ENCODE results near the gene CABLES1. TPM values are rescaled to one million over a fixed set of nuclear protein-coding genes. Genes with fewer than 3 reads are reported as not detected.

CABLES1 gene
- total and polyA plus RNA-seq, 2 of the 8 experiments (the other 6 are each of a cell fraction or from before 2014, with no cell fraction given) = 9.2 to 26.4 TPM

DNA sequence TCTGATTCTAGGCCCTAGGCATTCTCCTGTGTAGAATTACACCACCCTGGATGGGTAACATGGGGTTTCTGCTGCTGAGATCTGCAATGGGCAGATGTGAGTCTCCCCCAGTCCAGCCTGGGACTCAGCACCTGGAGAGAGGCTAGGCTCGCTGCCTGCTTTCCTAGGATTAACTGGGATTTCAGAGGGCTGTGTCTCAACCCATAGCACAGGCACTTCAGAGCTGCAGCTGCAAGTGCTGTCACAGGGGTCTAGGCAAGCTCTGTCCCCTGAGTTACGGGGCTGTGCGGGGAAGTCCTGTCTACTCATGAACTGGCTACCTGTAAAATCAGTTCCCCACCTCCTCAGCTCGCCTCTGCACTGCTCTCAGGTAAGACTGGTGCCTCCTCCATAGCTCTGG, 51.5 kb downstream of the CABLES1 start:
- Histone ChIP-seq H3K4me1 (replicated peaks in 1 of 4; ENCODE audit: control insufficient read depth in 3 of 4, insufficient read depth in 4 of 4, low read length in 3 of 4) (peaks cover 0 to 16% (median 2%) of the 10 kb centered on the region in 4 experiments; a peak in 6 of 7 replicates), H4K20me1 (replicated peaks in 1 of 2; ENCODE audit: control insufficient read depth in 1 of 2, insufficient read depth in 2 of 2, low read length in 2 of 2) (peaks cover 0 to 4% of the 10 kb centered on the region in 2 experiments), H3K56ac (replicated peaks; ENCODE audit: insufficient read length, low read depth, low read length) (no peak overlapping the region), H3K4ac (replicated peaks; ENCODE audit: insufficient read length, low read depth, low read length) (no peak overlapping the region), H3K9me3 (ENCODE audit: insufficient read depth in 2 of 2, low read depth in 1 of 2, low read length in 1 of 2) (no peaks in the 10 kb centered on the region), H4K91ac (replicated peaks; ENCODE audit: insufficient read length, low read length) (no peak overlapping the region), H2AFZ (ENCODE audit: low read length) (no peak overlapping the region), H3K27me3 (replicated peaks in 1 of 4; ENCODE audit: control insufficient read depth in 3 of 4, extremely low read depth in 1 of 4, insufficient read depth in 3 of 4, low read length in 3 of 4) (no peaks in the 10 kb centered on the region), H3K18ac (ENCODE audit: extremely low read depth, low read length) (no peak overlapping the region), H2BK20ac (ENCODE audit: low read length) (no peak overlapping the region), H3K79me1 (ENCODE audit: low read depth, low read length) (peaks cover 13% of the 10 kb centered on the region; the same call in 1 of the 2 replicates), H2BK15ac (ENCODE audit: low read length) (no peak overlapping the region), H3K4me3 (ENCODE audit: extremely low read depth in 1 of 4, insufficient read depth in 2 of 4, low read depth in 3 of 4, low read length in 4 of 4) (no peak overlapping the region), H3K79me2 (ENCODE audit: control insufficient read depth in 1 of 2, insufficient read depth in 2 of 2, low read length in 2 of 2) (peaks cover 0 to 51% of the 10 kb centered on the region in 2 experiments; a peak in 2 of 4 replicates), H3K4me2 (ENCODE audit: insufficient read depth in 1 of 2, low read depth in 2 of 2, low read length in 2 of 2) (no peak overlapping the region), H4K8ac (ENCODE audit: extremely low read depth, insufficient read depth, low read length) (no peak overlapping the region), H2BK5ac (ENCODE audit: low read depth, low read length) (no peak overlapping the region), H3K23ac (ENCODE audit: insufficient read length) (no peak overlapping the region), H3K23me2 (ENCODE audit: low read depth, low read length) (no peaks in the 10 kb centered on the region; the same call in 1 of the 2 replicates), H2AK5ac (ENCODE audit: low read depth, low read length) (no peak overlapping the region), H3K14ac (ENCODE audit: insufficient read length) (no peak overlapping the region), H3K9ac (replicated peaks in 1 of 4; ENCODE audit: extremely low read depth in 1 of 4, low read depth in 3 of 4, low read length in 3 of 4) (no peak overlapping the region), H3K36me3 (ENCODE audit: control insufficient read depth in 2 of 4, insufficient read depth in 4 of 4, low read length in 3 of 4) (peaks cover 0 to 2% (median under 1%) of the 10 kb centered on the region in 4 experiments; a peak in 1 of 8 replicates), H4K5ac (ENCODE audit: insufficient read length, low read depth, low read length) (no peak overlapping the region), H2BK12ac (ENCODE audit: low read depth, low read length) (no peak overlapping the region), H2BK120ac (replicated peaks; ENCODE audit: low read depth, low read length) (no peak overlapping the region), H3K27ac (ENCODE audit: low read depth, low read length) (no peak overlapping the region)
- FAIRE-seq = no peak
- CTCF ChIA-PET (ENCODE audit: partially characterized antibody) = interaction anchor here (0.9 to 2.5 kb wide), 8 partner anchors 10 to 225 kb away, joined by 3 to 13 read pairs (median 4); no protein-coding TSS in a partner anchor
- POLR2A ChIA-PET (ENCODE audit: partially characterized antibody) = no interaction called here
- no peak for DNase-seq (ENCODE audit: low read depth in 1 of 2, low spot score in 2 of 2)
- 92% methylated on average over 4 of the region's 4 CpGs; no CpG with 5 or more reads in 1 of the 2 experiments for WGBS, 2 experiments (ENCODE audit: extremely low coverage in 1 of 2, insufficient coverage in 1 of 2, insufficient read length in 1 of 2, insufficient replicate concordance in 2 of 2, low coverage in 1 of 2, low lambda C conversion rate in 2 of 2, missing lambda C conversion rate in 1 of 2)
- TF ChIP-seq HDAC2 (IDR thresholded peaks at IDR 0.05; ENCODE audit: borderline replicate concordance in 1 of 2, low read depth in 2 of 2, low read length in 2 of 2) (no peak), SP4 (IDR thresholded peaks at IDR 0.05; ENCODE audit: low read length) (no peak), RNF2 (IDR thresholded peaks at IDR 0.05; ENCODE audit: borderline replicate concordance, low read depth, low read length, missing control alignments, poor library complexity, severe bottlenecking) (no peak), MAFK (IDR thresholded peaks at IDR 0.05; ENCODE audit: low read depth, low read length) (no peak), PHF8 (conservative IDR thresholded peaks at IDR 0.05; ENCODE audit: low read depth, low read length) (no peak), RAD21 (IDR thresholded peaks at IDR 0.05 in 1 of 2, conservative IDR thresholded peaks at IDR 0.05 in 1 of 2; ENCODE audit: low read depth in 2 of 2, low read length in 2 of 2) (no peak), FOSL1 (IDR thresholded peaks at IDR 0.05; ENCODE audit: insufficient read depth, low read depth, low read length) (no peak), POLR2AphosphoS5 (IDR thresholded peaks at IDR 0.05; ENCODE audit: low read depth, low read length) (no peak), JUND (IDR thresholded peaks at IDR 0.05; ENCODE audit: low read length) (no peak), CHD1 (IDR thresholded peaks at IDR 0.05; ENCODE audit: low read depth, low read length) (no peak), SUZ12 (IDR thresholded peaks at IDR 0.05; ENCODE audit: low read length) (no peak), TBP (IDR thresholded peaks at IDR 0.05; ENCODE audit: low read depth, low read length) (no peak), SP2 (IDR thresholded peaks at IDR 0.05; ENCODE audit: low read length) (no peak), POLR2A (IDR thresholded peaks at IDR 0.05; ENCODE audit: control extremely low read depth in 1 of 2, low read depth in 2 of 2, low read length in 2 of 2) (no peak)
